A673 (cell line): ENCODE data around the gene RAB3IL1. TPM values are rescaled to one million over a fixed set of nuclear protein-coding genes. Genes with fewer than 3 reads are reported as not detected.

ENCODE experiments used
- BruUV-seq: library from RNA; stranded (reverse); fragments of 400-500 nt; replicated peaks from 2 replicates; lab custom pipeline; 2021; lab: Mats Ljungman, UMichigan
- CTCF ChIA-PET: fragments of 300-600 bp; sonication (Branson Sonifier 250); formaldehyde crosslinking; loops from one replicate; lab custom pipeline; 2022; ENCODE audit warnings: antibody characterized with exemption; lab: Charles Lee
- POLR2A ChIA-PET: fragments of 300-600 bp; sonication (Branson Sonifier 250); formaldehyde crosslinking; loops from one replicate; lab custom pipeline; 2022; ENCODE audit warnings: antibody characterized with exemption; ENCODE audit not compliant: low non-redundant PET; lab: Charles Lee
- DNase-seq: peaks from one replicate; pipeline ENCODE4 v3.0.0-alpha.2; 2015; ENCODE audit warnings: low spot score
- H3K27ac ChIP-seq: fragments of 200-600 bp; sonication (generic); 2 replicates; pipeline ENCODE4 v1.5.1; 2016; ENCODE audit warnings: mixed run types, low read depth, mild to moderate bottlenecking, mixed read lengths, antibody characterized with exemption, low read length; ENCODE audit not compliant: poor library complexity, severe bottlenecking
- H3K27me3 ChIP-seq: fragments of 200-600 bp; sonication (generic); replicated peaks from 2 replicates; pipeline ENCODE4 v1.6.1; 2017; ENCODE audit warnings: mixed run types, low read depth, mild to moderate bottlenecking, mixed read lengths, antibody characterized with exemption, low read length; ENCODE audit not compliant: insufficient read depth, poor library complexity
- H3K36me3 ChIP-seq: fragments of 200-600 bp; sonication (generic); 2 replicates; pipeline ENCODE4 v1.6.1; 2016; ENCODE audit warnings: mixed run types, mild to moderate bottlenecking, mixed read lengths, antibody characterized with exemption, low read length; ENCODE audit not compliant: insufficient read depth, poor library complexity, severe bottlenecking
- H3K4me1 ChIP-seq: fragments of 200-600 bp; sonication (generic); 2 replicates; pipeline ENCODE4 v1.6.1; 2017; ENCODE audit warnings: mixed run types, mild to moderate bottlenecking, mixed read lengths, antibody characterized with exemption, low read length; ENCODE audit not compliant: insufficient read depth, poor library complexity, severe bottlenecking
- H3K4me3 ChIP-seq: fragments of 200-600 bp; sonication (generic); 2 replicates; pipeline ENCODE4 v1.5.1; 2016; ENCODE audit warnings: low read depth, mixed run types, mild to moderate bottlenecking, mixed read lengths, low read length; ENCODE audit not compliant: poor library complexity, severe bottlenecking
- H3K9me3 ChIP-seq: fragments of 200-600 bp; sonication (generic); 2 replicates; pipeline ENCODE4 v1.6.1; 2016; ENCODE audit warnings: mixed run types, low read depth, mild to moderate bottlenecking, mixed read lengths, antibody characterized with exemption, low read length; ENCODE audit not compliant: poor library complexity, severe bottlenecking
- CTCF ChIP-seq: fragments of 300-800, 200-600 bp; sonication (generic); conservative IDR thresholded peaks from 2 replicates; pipeline ENCODE4 v1.5.1; 2017; ENCODE audit warnings: low read depth, mild to moderate bottlenecking, antibody characterized with exemption, low read length, moderate library complexity, mixed read lengths
- EZH2 ChIP-seq: fragments of 200-600 bp; sonication (generic); IDR thresholded peaks from 2 replicates; pipeline ENCODE4 v1.6.1; 2017; ENCODE audit warnings: borderline replicate concordance, low read depth, mild to moderate bottlenecking, mixed read lengths, antibody characterized with exemption, low read length; ENCODE audit not compliant: poor library complexity, severe bottlenecking
- intact Hi-C: fragments of 100-400 bp; cut with micrococcal nuclease; formaldehyde crosslinking; loops from one replicate; pipeline ENCODE4 v1.10.0; 2022; ENCODE audit not compliant: unreplicated experiment
- total RNA-seq: library from RNA; stranded (reverse); gene quantifications from 2 replicates; pipeline ENCODE4 v1.2.3, GENCODE V29; 2021

Gene RAB3IL1
- total RNA-seq, 1 experiment from 2014 or later = 21.9 TPM

GRCh38 chr11:61871158-61871597 is 46.2 kb downstream of the RAB3IL1 start:
- Histone ChIP-seq H3K4me1 (peaks cover 20% of the 10 kb centered on the region), H3K36me3 (peaks cover 10% of the 10 kb centered on the region), H3K4me3 (peak overlapping the region; percentile 10), H3K27ac (peak overlapping the region; percentile 70), H3K9me3 (no peaks in the 10 kb centered on the region), H3K27me3 (no peaks in the 10 kb centered on the region)
- DNase-seq = peak; percentile 93
- intact Hi-C loops = loop anchor here (1.0 to 10.0 kb wide), 5 partner anchors 74 to 444 kb away; no protein-coding TSS in a partner anchor
- TF ChIP-seq EZH2 = no peak
- TF ChIP-seq CTCF = peak; percentile 100
- POLR2A ChIA-PET = no interaction called here
- CTCF ChIA-PET = interaction anchor here (1.1 to 3.4 kb wide), 5 partner anchors 14 to 239 kb away, joined by 3 to 43 read pairs (median 8); no protein-coding TSS in a partner anchor
- BruUV-seq = no TSS peak

- CTCF ChIA-PET = interaction anchor here (0.9 to 3.4 kb wide), 6 partner anchors 15 to 240 kb away, joined by 3 to 43 read pairs (median 6); no protein-coding TSS in a partner anchor
- POLR2A ChIA-PET = no interaction called here
- peaks cover 20% of the 10 kb centered on the region for H3K4me1 ChIP-seq
- no TSS peak for BruUV-seq
- H3K9me3 ChIP-seq = no peaks in the 10 kb centered on the region
- H3K27me3 ChIP-seq = no peaks in the 10 kb centered on the region
- H3K27ac ChIP-seq = peak overlapping the region; percentile 70
- no peak overlapping the region for H3K4me3 ChIP-seq
- intact Hi-C loops = loop anchor here (1.0 to 10.0 kb wide), 5 partner anchors 73 to 444 kb away; no protein-coding TSS in a partner anchor
- TF ChIP-seq CTCF (no peak), EZH2 (no peak)
- DNase-seq = peak; percentile 70
- peaks cover 16% of the 10 kb centered on the region for H3K36me3 ChIP-seq
Measured at GRCh38 chr11:61870541-61871031, 46.8 kb downstream of the RAB3IL1 start.

- Histone ChIP-seq H3K4me3 (no peak overlapping the region), H3K36me3 (peaks cover 23% of the 10 kb centered on the region), H3K9me3 (no peaks in the 10 kb centered on the region), H3K27me3 (no peaks in the 10 kb centered on the region), H3K4me1 (peaks cover 20% of the 10 kb centered on the region), H3K27ac (peak overlapping the region; percentile 70)
- TF ChIP-seq CTCF = no peak
- no peak for TF ChIP-seq EZH2
- intact Hi-C loops = loop anchor here (5.0 to 10.0 kb wide), 2 partner anchors 73 to 445 kb away; no protein-coding TSS in a partner anchor
- BruUV-seq = no TSS peak
- CTCF ChIA-PET = interaction anchor here (0.6 to 3.4 kb wide), 7 partner anchors 15 to 238 kb away, joined by 3 to 43 read pairs (median 6); no protein-coding TSS in a partner anchor
- POLR2A ChIA-PET = no interaction called here
- DNase-seq = no peak
Measured at GRCh38 chr11:61869708-61870451, 47.5 kb downstream of the RAB3IL1 start.
